ENCODE measurements around the gene TRPM4. TPM values are rescaled to one million over a fixed set of nuclear protein-coding genes. Genes with fewer than 3 reads are reported as not detected.

TRPM4 gene
- total RNA-seq, 1 donor from 2014 or later = 51.6 TPM

- DNase-seq (no peak), ATAC-seq (no peak)
- Histone ChIP-seq H3K27me3 (ENCODE audit: low read depth) (no peaks in the 10 kb centered on the region), H3K36me3 (no peaks in the 10 kb centered on the region), H3K4me1 (peaks cover 37% of the 10 kb centered on the region), H3K9me3 (no peaks in the 10 kb centered on the region), H3K27ac (no peak within 1 kb of the TSS), H3K4me3 (no peak within 1 kb of the TSS)
- TF ChIP-seq, protein P1, sequence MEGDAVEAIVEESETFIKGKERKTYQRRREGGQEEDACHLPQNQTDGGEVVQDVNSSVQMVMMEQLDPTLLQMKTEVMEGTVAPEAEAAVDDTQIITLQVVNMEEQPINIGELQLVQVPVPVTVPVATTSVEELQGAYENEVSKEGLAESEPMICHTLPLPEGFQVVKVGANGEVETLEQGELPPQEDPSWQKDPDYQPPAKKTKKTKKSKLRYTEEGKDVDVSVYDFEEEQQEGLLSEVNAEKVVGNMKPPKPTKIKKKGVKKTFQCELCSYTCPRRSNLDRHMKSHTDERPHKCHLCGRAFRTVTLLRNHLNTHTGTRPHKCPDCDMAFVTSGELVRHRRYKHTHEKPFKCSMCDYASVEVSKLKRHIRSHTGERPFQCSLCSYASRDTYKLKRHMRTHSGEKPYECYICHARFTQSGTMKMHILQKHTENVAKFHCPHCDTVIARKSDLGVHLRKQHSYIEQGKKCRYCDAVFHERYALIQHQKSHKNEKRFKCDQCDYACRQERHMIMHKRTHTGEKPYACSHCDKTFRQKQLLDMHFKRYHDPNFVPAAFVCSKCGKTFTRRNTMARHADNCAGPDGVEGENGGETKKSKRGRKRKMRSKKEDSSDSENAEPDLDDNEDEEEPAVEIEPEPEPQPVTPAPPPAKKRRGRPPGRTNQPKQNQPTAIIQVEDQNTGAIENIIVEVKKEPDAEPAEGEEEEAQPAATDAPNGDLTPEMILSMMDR (IDR thresholded peaks at IDR 0.05) = no peak
- intact Hi-C loops (cut with DNase I) = no loop called here
These were observed 2.4 kb upstream of the TRPM4 start, which contains the start of gene HRC for GRCh38 chr19:49155005-49155819. HRC (minus strand) TSS chr19:49155396; CDS start chr19:49155237, 159 bp downstream.

DNA sequence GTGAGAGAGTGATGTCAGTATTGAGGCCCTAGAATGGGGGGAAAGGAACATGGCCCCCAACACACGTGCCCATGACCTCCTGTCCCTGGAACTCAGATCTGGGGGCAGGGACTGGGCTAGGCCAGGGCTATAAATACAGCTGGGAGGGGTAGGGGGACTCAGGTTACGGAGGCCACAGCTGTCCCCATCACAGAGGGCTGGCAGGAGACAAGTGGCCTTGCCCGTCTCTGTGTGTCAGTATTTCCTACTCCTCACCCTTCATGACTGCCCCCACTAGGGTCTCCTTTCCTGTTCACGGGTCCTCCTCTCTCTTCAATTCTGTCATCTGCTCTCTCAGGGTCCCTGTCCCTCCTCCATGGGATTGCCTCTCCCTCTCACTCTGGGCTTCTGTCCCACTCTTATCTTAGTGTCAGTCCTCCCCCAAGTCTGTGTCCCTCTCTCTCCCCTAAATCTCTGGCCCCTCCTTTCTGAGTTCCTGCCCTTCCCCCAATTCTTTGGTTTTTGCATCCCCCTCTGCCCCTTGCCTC, 1.7 kb upstream of the TRPM4 start:
- Histone ChIP-seq H3K27ac (no peak overlapping the region), H3K4me3 (no peak overlapping the region), H3K4me1 (peaks cover 31% of the 10 kb centered on the region), H3K36me3 (no peaks in the 10 kb centered on the region), H3K27me3 (ENCODE audit: low read depth) (no peaks in the 10 kb centered on the region), H3K9me3 (no peaks in the 10 kb centered on the region)
- intact Hi-C loops (cut with DNase I) = no loop called here
- TF ChIP-seq, protein P1 (IDR thresholded peaks at IDR 0.05) = no peak
- no peak for ATAC-seq
- DNase-seq = no peak

DNA sequence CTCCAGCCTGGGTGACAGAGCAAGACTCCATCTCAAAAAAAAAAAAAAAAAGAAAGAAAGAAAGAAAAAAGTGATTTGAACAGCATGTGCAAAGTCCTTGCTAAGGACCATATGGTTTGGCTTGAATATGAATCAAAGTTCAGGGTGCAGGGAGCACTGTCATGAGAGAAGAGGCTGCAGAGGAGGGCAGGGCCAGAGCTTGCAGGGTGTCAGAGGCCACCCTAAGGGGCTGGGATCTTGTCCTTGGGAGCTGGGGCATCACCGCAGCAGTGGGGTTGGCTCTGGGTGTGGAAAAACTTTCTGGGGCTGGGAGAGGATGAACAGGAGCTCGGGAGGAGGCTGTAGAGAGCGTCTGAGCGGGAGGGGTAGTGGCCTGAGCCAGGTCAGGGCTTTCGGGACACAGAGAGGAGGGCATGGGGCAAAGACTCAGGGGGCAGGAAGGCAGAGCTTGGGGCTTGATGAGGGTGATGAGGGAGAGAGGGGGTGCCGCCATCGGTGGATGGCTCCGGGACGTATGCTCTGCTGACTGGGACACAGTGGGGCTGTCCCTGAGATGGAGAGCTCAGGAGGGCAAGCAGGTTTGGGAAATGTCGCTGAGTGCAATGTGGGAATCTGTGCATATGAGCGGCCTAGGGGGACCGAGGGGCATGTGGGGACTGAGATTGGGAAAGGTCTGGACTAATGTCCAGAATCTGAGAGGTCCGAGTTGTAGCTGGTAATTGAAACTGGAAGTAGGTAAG, 3.0 kb downstream of the TRPM4 start:
- TF ChIP-seq, protein P1 (IDR thresholded peaks at IDR 0.05) = no peak
- DNase-seq = no peak
- Histone ChIP-seq H3K4me3 (no peak overlapping the region), H3K36me3 (peaks cover 4% of the 10 kb centered on the region), H3K4me1 (peaks cover 31% of the 10 kb centered on the region), H3K27me3 (ENCODE audit: low read depth) (no peaks in the 10 kb centered on the region), H3K9me3 (no peaks in the 10 kb centered on the region), H3K27ac (no peak overlapping the region)
- no peak for ATAC-seq
- intact Hi-C loops (cut with DNase I) = no loop called here

DNA sequence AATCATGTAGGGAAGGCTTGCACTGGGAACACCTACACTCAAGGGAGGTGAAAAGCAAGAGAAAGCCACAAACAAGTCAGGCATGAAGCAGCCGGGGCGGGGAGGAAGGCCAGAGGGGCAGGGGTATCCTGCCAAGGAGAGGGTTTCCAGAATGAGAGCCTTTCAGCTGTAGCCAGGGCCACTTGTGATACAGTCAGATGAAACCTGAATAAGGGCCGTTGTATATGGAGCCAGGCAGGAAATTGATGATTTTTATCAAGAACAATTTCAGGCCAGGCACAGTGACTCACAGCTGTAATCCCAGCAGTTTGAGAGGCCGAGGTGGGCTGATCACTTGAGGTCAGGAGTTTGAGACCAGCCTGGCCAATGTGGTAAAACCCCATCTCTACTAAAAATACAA, 4.4 kb downstream of the TRPM4 start:
- ATAC-seq (no peak), DNase-seq (no peak)
- intact Hi-C loops (cut with DNase I) = no loop called here
- H3K27me3 ChIP-seq (ENCODE audit: low read depth) = no peaks in the 10 kb centered on the region
- TF ChIP-seq, protein P1 (IDR thresholded peaks at IDR 0.05) = no peak
- H3K4me3 ChIP-seq = no peak overlapping the region
- H3K27ac ChIP-seq = no peak overlapping the region
- peaks cover 37% of the 10 kb centered on the region for H3K4me1 ChIP-seq
- no peaks in the 10 kb centered on the region for H3K9me3 ChIP-seq
- H3K36me3 ChIP-seq = peaks cover 4% of the 10 kb centered on the region

- H3K27me3 ChIP-seq (ENCODE audit: low read depth) = no peaks in the 10 kb centered on the region
- intact Hi-C loops (cut with DNase I) = no loop called here
- peak overlapping the region; percentile 7 for H3K4me3 ChIP-seq
- DNase-seq (no peak), ATAC-seq (peak; percentile 71 to 75)
- peaks cover 19% of the 10 kb centered on the region for H3K4me1 ChIP-seq
- H3K9me3 ChIP-seq = no peaks in the 10 kb centered on the region
- H3K27ac ChIP-seq = peak overlapping the region; percentile 74
- TF ChIP-seq, protein P1 (IDR thresholded peaks at IDR 0.05) = no peak
- H3K36me3 ChIP-seq = peaks cover 24% of the 10 kb centered on the region
These were observed 7.6 kb downstream of the TRPM4 start for GRCh38 chr19:49165111-49165750.
